SH-SY5Y (cell line): ENCODE measurements around the gene ZNF439.

Experiments
- GATA2 ChIP-seq: IDR thresholded peaks from 2 replicates; pipeline ENCODE4 v1.6.1; 2011; ENCODE audit warnings: mild to moderate bottlenecking, low read depth, low read length
- GATA3 ChIP-seq: IDR thresholded peaks from 2 replicates; pipeline ENCODE4 v1.6.1; 2011; ENCODE audit warnings: low read depth, mild to moderate bottlenecking, low read length, moderate library complexity

DNA sequence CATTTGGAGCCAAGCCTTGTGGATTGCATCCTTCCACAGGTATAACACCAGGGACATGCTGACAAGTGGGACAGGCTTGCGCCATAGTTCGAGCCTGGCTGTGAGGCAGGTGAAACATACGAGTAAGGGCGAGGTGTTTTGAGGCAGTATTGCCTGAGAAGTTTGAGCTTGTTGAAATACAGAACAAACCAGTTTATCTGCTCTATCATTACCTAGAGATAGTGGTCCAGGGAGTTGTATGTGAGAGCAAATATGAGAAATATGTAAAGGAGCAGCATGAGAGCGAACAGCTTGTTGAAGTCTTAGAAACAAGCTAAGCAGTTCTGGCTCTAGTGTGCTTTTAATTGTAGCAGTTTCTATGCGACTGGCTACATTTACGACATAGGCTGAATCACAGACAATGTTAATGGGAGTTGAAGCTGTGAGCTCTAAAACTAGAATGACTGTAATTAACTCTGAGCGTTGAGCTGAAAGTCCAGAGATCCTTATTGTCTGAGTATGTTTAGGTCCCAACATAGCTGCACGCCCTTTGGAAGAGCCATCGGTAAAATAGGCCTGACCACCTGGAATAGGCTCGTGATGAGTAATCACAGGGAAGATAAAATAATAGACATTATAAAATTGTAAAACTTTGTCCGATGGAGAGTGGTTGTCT is 8.2 kb downstream of the ZNF439 start:
- no peak for TF ChIP-seq GATA3
- TF ChIP-seq GATA2: no peak
